ENCODE measurements around the gene MAP3K21. TPM values are rescaled to one million over a fixed set of nuclear protein-coding genes. Genes with fewer than 3 reads are reported as not detected.

The MAP3K21 gene
- total RNA-seq, 1 experiment from 2014 or later = not detected

GRCh38 chr1:233376382-233377110 is 49.0 kb downstream of the MAP3K21 start:
- in situ Hi-C loops (cut with HindIII; ENCODE audit: low sequenced_read_pairs) = no loop called here
- DNase-seq (ENCODE audit: low spot score) = no peak

DNA sequence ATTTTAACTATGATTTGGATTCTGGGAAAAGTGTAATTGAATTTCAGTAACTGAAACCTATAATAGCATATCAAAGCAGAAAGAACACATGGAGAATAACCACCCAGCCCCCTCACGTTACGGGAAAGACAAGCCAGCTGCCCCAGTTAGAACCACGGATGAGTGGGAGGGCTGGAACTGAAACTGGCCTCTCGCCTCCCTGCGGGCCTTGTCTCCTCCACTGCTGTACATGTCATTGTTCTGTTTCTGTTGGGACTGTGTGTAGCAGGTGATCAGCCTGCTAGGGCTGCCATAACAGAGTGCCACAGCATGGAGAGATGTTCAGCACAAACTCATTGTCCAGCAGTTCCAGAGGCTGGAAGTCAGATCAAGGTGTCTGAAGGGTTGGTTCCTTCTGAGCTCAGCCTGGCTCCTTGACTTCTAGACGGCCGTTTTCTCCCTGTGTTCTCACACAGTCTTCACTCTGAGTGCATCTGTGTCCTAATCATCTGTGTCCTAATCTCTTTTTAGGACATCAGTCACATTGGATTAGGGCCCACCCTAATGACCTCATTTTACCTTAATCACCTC is 52.4 kb downstream of the MAP3K21 start:
- in situ Hi-C loops (cut with HindIII; ENCODE audit: low sequenced_read_pairs) = no loop called here
- DNase-seq (ENCODE audit: low spot score) = no peak

- DNase-seq (ENCODE audit: low spot score) = no peak
- in situ Hi-C loops (cut with HindIII; ENCODE audit: low sequenced_read_pairs) = no loop called here
Measured at GRCh38 chr1:233381806-233382205, 54.3 kb downstream of the MAP3K21 start.

DNA sequence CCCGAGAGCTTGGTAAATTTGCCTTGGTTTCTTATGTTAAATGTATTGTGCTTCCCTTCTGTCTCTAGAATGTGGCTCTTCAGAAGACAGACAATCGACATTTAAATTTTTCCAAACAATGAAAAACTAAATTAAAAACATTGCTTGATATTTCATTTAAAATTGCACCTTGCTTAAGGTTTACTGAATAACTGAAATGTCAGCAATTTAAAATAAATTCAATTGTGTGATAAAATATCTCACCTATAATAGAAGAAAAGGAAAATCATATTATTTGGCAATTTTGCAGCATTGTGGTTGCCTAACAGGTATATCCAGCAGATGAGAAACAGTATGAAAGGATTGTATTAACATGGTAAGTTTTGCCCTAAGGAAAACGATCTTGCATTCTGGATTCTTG is 56.5 kb downstream of the MAP3K21 start:
- DNase-seq (ENCODE audit: low spot score) = no peak
- in situ Hi-C loops (cut with HindIII; ENCODE audit: low sequenced_read_pairs) = no loop called here

DNA sequence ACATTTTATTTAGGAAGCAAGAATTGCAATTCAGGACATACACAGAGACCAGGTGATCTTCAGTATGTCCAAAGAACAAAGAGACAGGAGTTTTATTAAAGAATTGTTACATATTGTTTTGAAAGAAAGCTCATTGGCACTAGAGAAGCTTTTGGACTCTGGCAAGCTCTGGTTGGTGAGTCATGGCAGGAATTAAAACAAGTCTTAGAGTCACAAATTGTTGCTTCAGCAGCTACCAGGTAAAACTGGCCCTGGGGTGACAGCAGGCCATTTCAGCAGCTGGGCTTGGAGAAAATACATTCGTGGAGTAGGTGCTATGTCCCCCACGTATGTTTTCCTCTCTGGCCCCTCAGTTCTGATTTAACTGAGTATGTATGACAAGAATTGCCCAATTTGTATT is 58.8 kb downstream of the MAP3K21 start:
- in situ Hi-C loops (cut with HindIII; ENCODE audit: low sequenced_read_pairs) = no loop called here
- DNase-seq (ENCODE audit: low spot score) = no peak

DNA sequence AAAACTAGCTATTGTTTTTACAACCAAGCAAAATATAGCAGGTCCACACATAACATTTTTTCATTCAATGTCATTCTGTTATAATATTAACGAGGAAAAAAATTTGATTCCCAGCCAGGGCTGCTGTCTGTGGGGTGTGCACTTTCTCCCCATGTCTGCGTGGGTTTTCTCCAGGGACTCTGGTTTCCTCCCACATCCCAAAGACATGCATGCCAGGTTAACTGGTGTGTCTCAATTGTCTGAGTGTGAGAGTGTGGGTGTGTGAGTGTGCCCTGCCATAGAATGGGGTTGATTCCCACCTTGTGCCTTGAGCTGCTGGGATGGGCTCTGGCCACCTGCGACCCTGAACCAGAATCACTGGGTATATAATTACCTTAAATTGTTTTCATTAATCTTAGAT is 60.1 kb downstream of the MAP3K21 start:
- DNase-seq (ENCODE audit: low spot score) = no peak
- in situ Hi-C loops (cut with HindIII; ENCODE audit: low sequenced_read_pairs) = no loop called here

DNA sequence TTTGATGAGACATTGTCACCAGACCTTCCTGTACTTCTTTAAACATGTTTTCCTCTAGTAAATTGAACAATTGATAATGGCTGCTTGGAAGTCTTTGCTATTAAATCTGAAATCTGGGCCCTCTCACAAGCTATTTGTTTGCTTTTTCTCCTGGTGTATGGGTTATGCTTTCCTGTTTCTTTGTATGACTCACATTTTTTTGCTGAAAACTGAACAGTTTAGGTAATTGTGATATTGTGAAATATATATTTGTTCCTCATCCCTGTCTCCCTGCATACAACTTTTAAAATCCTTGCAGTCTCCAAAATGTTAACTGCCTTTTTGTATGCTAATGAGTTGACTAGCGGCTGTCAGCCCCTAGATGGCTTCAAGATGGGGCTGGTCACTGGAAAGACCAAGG is 61.6 kb downstream of the MAP3K21 start:
- DNase-seq (ENCODE audit: low spot score) = no peak
- in situ Hi-C loops (cut with HindIII; ENCODE audit: low sequenced_read_pairs) = no loop called here

- DNase-seq (ENCODE audit: low spot score) = no peak
- in situ Hi-C loops (cut with HindIII; ENCODE audit: low sequenced_read_pairs) = no loop called here
Measured at GRCh38 chr1:233389893-233390292, 62.4 kb downstream of the MAP3K21 start.

DNA sequence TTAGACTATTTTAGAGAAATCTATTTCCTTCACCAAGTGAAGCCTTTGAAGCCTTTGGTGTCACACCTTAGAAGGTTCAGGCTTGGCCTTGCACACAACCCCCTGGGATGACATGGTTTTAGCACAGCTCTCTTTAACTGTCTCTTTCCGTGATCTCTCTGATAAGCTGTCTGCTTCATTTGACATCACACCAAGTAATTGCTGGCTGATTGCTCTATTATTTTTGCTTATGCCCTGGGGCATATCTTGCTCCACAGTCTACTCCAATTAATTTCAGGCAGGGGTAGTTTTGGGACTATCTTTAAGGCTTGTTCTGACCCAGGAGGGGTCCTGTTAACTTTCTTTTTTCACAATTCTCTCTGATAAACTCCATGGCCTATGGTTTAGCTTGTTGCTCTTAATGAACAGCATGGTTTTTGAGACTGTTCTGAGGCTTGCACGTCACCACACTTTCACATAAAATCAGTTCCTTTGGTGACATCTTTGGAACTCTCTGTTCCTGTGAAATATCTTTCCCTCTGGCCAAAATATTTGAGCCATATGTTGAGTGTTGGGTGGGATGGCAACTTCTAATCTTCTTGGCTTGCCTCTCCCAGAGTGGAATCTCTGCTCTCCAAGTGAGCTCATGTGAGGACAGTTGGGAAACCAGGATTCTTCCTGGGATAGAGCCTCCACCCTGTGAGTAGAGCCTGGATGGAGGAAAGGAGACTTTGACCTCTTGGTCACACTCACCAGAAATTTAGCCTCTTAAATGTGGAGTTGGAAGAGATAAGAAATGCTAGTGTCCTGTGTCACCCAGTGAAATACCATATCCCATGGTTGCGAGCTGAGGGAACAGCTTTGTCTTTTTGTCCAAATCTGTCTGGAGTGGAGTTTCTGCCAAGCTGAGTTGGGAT is 63.6 kb downstream of the MAP3K21 start:
- in situ Hi-C loops (cut with HindIII; ENCODE audit: low sequenced_read_pairs) = no loop called here
- no peak for DNase-seq (ENCODE audit: low spot score)

DNA sequence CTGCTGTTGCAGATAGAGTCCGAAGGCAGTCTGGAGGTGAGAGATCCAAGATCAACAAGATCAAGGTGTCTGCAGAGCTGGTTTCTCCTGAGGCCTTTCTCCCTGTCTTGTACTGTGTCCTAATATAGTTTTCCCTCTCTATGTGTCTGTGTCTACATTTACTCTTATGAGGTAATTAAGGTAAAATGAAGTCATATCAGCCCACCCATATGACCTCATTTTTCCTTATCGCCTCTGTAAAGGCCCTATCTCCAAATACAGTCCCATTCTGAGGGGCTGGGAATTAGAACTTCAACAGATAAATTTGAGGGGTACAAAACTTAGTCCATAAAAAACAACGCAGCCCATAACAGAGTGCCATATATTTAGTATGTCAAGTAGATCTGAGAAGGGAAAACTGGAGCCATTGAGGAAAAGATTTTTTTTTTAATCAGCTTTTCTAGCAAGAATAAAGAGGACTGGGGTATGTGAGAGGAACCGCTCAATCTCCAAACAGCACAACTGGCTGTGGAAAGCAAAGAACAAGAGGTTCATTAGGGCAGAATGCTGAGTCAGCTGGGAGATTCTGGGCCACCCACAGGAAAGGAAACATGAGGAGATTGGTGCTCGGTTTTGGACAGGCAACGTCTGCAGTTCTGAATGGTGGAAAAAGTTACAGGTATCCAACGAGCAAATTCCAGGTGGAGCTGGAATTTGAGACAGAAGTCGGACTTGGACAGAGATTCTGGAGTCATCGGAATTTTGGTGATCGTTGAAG is 65.7 kb downstream of the MAP3K21 start:
- peak; percentile 16 for DNase-seq (ENCODE audit: low spot score)
- in situ Hi-C loops (cut with HindIII; ENCODE audit: low sequenced_read_pairs) = no loop called here

- in situ Hi-C loops (cut with HindIII; ENCODE audit: low sequenced_read_pairs) = no loop called here
- DNase-seq (ENCODE audit: low spot score) = peak; percentile 76
Measured at GRCh38 chr1:233393926-233394680, 66.6 kb downstream of the MAP3K21 start.

- in situ Hi-C loops (cut with HindIII; ENCODE audit: low sequenced_read_pairs) = no loop called here
Measured at GRCh38 chr1:233394860-233395717, 67.6 kb downstream of the MAP3K21 start.

DNA sequence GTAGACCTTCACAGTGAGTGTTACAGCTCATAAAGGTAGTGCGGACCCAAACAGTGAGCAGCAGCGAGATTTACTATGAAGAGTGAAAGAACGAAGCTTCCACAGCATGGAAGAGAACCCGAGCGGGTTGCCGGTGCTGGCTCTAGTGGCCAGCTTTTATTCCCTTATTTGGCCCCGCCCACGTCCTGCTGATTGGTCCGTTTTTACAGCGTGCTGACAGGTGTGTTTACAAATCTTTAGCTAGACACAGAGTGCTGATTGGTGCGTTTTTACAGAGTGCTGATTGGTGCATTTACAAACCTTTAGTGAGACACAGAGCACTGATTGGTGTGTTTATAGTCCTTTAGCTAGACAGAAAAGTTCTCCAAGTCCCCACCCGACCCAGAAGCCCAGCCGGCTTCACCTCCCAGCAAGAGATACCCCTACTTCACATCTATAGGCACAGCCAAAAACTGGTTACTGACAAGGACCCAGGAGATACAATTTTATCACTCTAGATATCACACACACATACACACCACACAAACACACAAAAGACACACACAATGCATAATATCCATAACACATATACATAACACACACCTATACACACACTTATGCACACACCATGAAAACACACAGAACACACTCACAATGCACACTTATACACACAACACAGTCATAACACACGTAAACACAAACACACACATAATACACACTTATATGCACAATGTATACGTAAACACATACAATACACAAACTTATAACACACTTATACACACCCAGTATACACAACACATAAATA is 68.5 kb downstream of the MAP3K21 start:
- DNase-seq (ENCODE audit: low spot score) = no peak
- in situ Hi-C loops (cut with HindIII; ENCODE audit: low sequenced_read_pairs) = no loop called here

More at GRCh38 chr1:233394860-233395717, 67.6 kb downstream of the MAP3K21 start:
- DNase-seq (ENCODE audit: low spot score) = peak; percentile 88

DNA sequence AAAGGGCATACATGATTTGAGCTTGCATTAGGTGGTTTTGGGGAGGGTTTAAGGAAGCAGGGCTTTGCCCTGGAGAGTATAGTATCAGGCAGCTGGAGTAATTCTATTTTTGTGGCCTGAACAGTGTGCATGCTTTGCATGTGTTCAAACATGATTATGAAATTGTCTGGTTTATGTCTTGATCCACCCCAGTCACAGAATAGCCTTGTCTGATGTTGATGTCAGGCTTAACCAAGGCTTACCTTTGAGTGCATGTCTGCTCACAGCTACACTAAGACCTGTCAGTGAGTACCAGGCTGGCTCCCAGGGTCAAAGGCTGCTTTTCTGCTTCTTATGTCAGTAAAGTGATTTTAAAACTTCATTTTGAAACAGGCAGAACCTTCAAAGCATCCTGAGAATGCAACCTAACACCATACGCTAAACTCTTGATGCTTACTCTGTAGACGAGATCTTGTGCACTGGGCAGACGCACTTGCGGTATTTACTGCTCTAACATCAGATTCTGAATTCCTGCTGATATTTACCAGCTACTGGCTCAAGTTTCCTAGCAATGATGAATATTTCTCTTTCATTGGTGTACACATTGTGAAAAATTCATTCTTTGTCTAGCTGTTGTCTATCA is 78.9 kb downstream of the MAP3K21 start:
- in situ Hi-C loops (cut with HindIII; ENCODE audit: low sequenced_read_pairs) = no loop called here
- DNase-seq (ENCODE audit: low spot score) = no peak

DNA sequence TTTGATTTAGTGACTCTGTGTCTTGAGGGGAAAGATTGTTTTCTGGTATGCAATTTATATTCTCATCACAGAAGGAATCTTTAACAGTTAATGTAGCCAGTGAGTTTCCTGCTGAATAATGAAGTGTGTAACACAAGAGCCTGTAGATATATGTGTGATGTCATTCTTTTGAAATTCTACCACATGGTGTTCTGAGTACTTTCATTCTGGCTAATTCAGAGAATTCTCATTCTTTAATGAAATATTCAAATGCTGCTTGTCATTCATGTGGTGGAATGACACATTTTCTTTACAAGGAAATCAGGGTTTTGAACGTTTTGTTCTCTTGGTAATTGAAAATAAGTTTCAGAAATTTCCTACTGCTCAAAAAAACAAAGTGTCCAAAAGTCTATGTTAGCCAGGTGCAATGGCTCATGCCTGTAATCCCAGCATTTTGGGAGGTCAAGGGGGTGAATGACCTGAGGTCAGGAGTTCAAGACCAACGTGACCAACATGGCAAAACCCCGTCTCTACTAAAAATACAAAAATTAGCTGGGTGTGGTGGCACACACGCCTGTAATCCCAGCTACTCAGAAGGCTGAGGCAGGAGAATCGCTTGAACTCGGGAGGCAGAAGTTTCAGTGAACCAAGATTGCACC is 79.6 kb downstream of the MAP3K21 start:
- in situ Hi-C loops (cut with HindIII; ENCODE audit: low sequenced_read_pairs) = no loop called here
- no peak for DNase-seq (ENCODE audit: low spot score)

- no peak for DNase-seq (ENCODE audit: low spot score)
- in situ Hi-C loops (cut with HindIII; ENCODE audit: low sequenced_read_pairs) = no loop called here
Measured at GRCh38 chr1:233409540-233409939, 82.0 kb downstream of the MAP3K21 start.

Measured in G401 (cell line).